K562 (cell line): ENCODE results near the gene TMEM209. TPM values are rescaled to one million over a fixed set of nuclear protein-coding genes. Genes with fewer than 3 reads are reported as not detected.

Source experiments
- BRD4 ChIP-seq: fragments of 200-600 bp; sonication (generic); IDR thresholded peaks from 2 replicates; pipeline ENCODE4 v1.6.1; 2017; ENCODE audit warnings: inconsistent platforms
- FOXK2 ChIP-seq, 2 experiments: fragments of 450-650 bp; IDR thresholded peaks in 1 of 2; conservative IDR thresholded peaks in 1 of 2; 2 replicates each; pipeline ENCODE4 v1.6.1; 2016; ENCODE audit warnings: low read depth in 2 of 2, mild to moderate bottlenecking in 1 of 2
- FOXP4 ChIP-seq: sonication (generic); formaldehyde crosslinking; IDR thresholded peaks from 2 replicates; pipeline ENCODE4 v1.8.0; 2022; ENCODE audit warnings: mild to moderate bottlenecking, missing genetic modification reagents, borderline replicate concordance
- GTF2E2 ChIP-seq: fragments of 200-800 bp; sonication (Bioruptor generic); IDR thresholded peaks from 2 replicates; pipeline ENCODE4 v1.6.1; 2016; ENCODE audit warnings: missing genetic modification characterization, missing compliant biosample characterization
- HBP1 ChIP-seq: fragments of 450-650 bp; formaldehyde crosslinking; IDR thresholded peaks from 2 replicates; pipeline ENCODE4 v1.4.0; 2022; ENCODE audit warnings: missing genetic modification characterization
- HLTF ChIP-seq: fragments of 450-650 bp; IDR thresholded peaks from 2 replicates; pipeline ENCODE4 v1.6.1; 2016
- HMBOX1 ChIP-seq: sonication (generic); IDR thresholded peaks from 2 replicates; pipeline ENCODE4 v1.6.1; 2016
- MAZ ChIP-seq, 2 experiments: fragments of 450-650 bp in 1 of 2; sonication (generic) in 1 of 2; formaldehyde crosslinking; IDR thresholded peaks in 1 of 2; conservative IDR thresholded peaks in 1 of 2; 2 replicates each; pipeline versions ENCODE4 v1.4.0 to v1.5.0; 2020; ENCODE audit warnings: mild to moderate bottlenecking in 1 of 2, missing genetic modification reagents in 1 of 2
- PHF21A ChIP-seq: fragments of 450-650 bp; IDR thresholded peaks from 2 replicates; pipeline ENCODE4 v1.6.1; 2017; ENCODE audit warnings: low read depth, borderline replicate concordance
- POU5F1 ChIP-seq: fragments of 150-350 bp; IDR thresholded peaks from 2 replicates; pipeline ENCODE4 v1.6.1; 2014; ENCODE audit warnings: borderline replicate concordance, low read length, low read depth, mild to moderate bottlenecking; ENCODE audit not compliant: partially characterized antibody
- TAF9B ChIP-seq: fragments of 450-650 bp; IDR thresholded peaks from 2 replicates; pipeline ENCODE4 v1.6.1; 2018; ENCODE audit warnings: mild to moderate bottlenecking; ENCODE audit not compliant: partially characterized antibody
- THRB ChIP-seq: fragments of 450-650 bp; formaldehyde crosslinking; conservative IDR thresholded peaks from 2 replicates; pipeline ENCODE4 v1.4.0; 2022; ENCODE audit warnings: mild to moderate bottlenecking, missing genetic modification characterization
- ZBTB26 ChIP-seq: fragments of 450-650 bp; formaldehyde crosslinking; IDR thresholded peaks from 2 replicates; pipeline ENCODE4 v1.4.0; 2022; ENCODE audit warnings: missing genetic modification characterization
- ZBTB49 ChIP-seq: sonication (generic); formaldehyde crosslinking; IDR thresholded peaks from 2 replicates; pipeline ENCODE4 v1.8.0; 2022; ENCODE audit warnings: missing genetic modification reagents, mild to moderate bottlenecking, borderline replicate concordance
- ZNF165 ChIP-seq: fragments of 250-450 bp; sonication (Bioruptor Pico); IDR thresholded peaks from 2 replicates; pipeline ENCODE4 v1.4.0; 2020; ENCODE audit warnings: borderline replicate concordance
- ZSCAN32 ChIP-seq: fragments of 450-650 bp; formaldehyde crosslinking; IDR thresholded peaks from 2 replicates; pipeline ENCODE4 v1.4.0; 2020; ENCODE audit warnings: mild to moderate bottlenecking, moderate library complexity
- polyA plus RNA-seq, 8 experiments: library from polyadenylated mRNA; depleted of rRNA in 4 of 8; stranded (reverse) in 5 of 8; unstranded in 3 of 8; fragments of >200 nt; fragmentation: Nextera tagmentation in 2 of 8; fragmentation: Illumina TruSeq in 1 of 8; extraction: Ambion mirVana in 2 of 8; extraction: Trizol in 1 of 8; gene quantifications; 2 replicates each; pipeline versions ENCODE4 v1.2.1 to v1.2.3, GENCODE V29; 2011 to 2014; ENCODE audit warnings: inconsistent platforms in 1 of 8, missing spikeins in 1 of 8
- total RNA-seq, 7 experiments: library from RNA; depleted of rRNA in 6 of 7; stranded (reverse); fragments of >200 nt in 6 of 7; fragmentation: Illumina TruSeq in 2 of 7; extraction: Trizol in 2 of 7; gene quantifications; 2 replicates each; pipeline versions ENCODE4 v1.2.1 to v1.2.3, GENCODE V29; 2011 to 2021; ENCODE audit warnings: low replicate concordance in 1 of 7

The TMEM209 gene
- total and polyA plus RNA-seq, 9 of the 15 experiments (the other 6 are each of a cell fraction or from before 2014, with no cell fraction given), result 36.8 to 116 (median 76.6) TPM

GRCh38 chr7:130205084-130205947 is at the start of gene TMEM209 (continued):
- TF ChIP-seq HBP1 (CRISPR knock-in tag), result peak; percentile 68; the same call in 1 of the 2 replicates
- TF ChIP-seq HLTF, result peak; percentile 85; the same call in 1 of the 2 replicates
- peak; percentile 0 for TF ChIP-seq FOXP4 (CRISPR knock-in tag)
- TF ChIP-seq POU5F1, result peak; percentile 85
- TF ChIP-seq PHF21A, result peak; percentile 59; the same call in 1 of the 2 replicates
- TF ChIP-seq HMBOX1, result peak; percentile 92
- no peak for TF ChIP-seq ZNF165 (CRISPR knock-in tag)
- TF ChIP-seq ZBTB26 (CRISPR knock-in tag), result 0 out of 2 replicates have a peak, but pooled peaks have one; percentile 22
- TF ChIP-seq BRD4, result peak; percentile 79; the same call in 1 of the 2 replicates
- TF ChIP-seq TAF9B, result peak; percentile 96
- TF ChIP-seq MAZ (CRISPR knock-in tag; conservative IDR thresholded peaks at IDR 0.05 in 1 of 2, IDR thresholded peaks at IDR 0.05 in 1 of 2), result peak; percentile 70 to 79
- TF ChIP-seq ZSCAN32 (CRISPR knock-in tag), result no peak
- no peak for TF ChIP-seq ZBTB49 (CRISPR knock-in tag)
- peak; percentile 71 to 85 for TF ChIP-seq FOXK2 (conservative IDR thresholded peaks at IDR 0.05 in 1 of 2, IDR thresholded peaks at IDR 0.05 in 1 of 2; ENCODE audit: low read depth in 2 of 2)
- TF ChIP-seq GTF2E2 (tag), result peak; percentile 85
- TF ChIP-seq THRB (CRISPR knock-in tag), result 0 out of 2 replicates have a peak, but pooled peaks have one; percentile 25
